ENCODE results near the gene ARPIN.
"Not testable (repeated sequence)": the region's sequence is repeated elsewhere in the genome, so short reads cannot be mapped to it uniquely, and the experiment has no call there.

The ARPIN gene

DNA sequence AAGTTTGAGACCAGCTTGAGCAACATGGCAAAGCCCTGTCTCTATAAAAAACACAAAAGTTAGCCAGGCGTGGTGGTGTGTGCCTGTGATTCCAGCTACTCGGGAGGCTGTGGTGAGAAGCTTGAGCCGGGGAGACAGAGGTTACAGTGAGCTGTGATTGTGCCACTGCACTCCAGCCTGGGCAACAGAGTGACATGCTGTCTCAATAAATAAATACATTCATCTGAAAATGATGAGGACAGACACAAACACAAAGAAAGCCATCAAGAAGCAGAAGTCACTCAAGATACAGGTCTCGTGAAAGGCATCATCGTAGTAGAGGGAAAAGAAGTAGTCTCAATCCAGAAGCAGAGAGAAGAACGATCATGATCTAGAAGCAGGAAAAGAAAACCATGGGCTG, 37.0 kb downstream of the ARPIN start:
- DNase-seq = no peak

DNA sequence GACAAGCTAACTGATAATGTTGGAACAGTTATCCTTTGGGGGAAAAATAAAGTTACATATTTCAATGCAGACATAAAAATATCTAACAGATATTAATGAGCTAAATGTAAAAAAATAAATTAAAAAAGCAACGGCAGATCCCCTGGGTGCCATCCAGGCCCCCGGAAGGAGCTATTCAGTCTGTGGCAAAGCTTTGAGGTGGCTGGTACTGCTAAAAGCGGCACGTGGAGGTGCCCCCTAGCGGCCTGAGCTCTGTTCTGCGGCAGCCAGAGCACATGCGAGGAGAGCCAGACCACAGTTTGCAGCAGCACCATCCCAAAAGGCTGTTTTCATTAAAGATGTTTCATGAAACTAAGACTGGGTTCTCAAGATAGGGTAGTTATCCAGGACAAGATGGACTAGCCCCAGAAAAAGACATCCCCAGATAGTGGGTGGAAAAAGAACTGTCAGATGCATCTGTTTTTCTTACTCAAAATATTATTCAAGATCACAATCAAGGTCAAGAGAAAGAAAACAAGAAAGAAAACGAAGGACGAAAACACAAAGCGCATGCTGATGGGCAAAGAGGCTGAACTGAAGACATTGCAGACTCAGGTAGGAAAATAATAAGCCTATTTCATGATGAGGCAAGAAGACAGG, 37.7 kb downstream of the ARPIN start:
- peak; percentile 90 for DNase-seq

DNA sequence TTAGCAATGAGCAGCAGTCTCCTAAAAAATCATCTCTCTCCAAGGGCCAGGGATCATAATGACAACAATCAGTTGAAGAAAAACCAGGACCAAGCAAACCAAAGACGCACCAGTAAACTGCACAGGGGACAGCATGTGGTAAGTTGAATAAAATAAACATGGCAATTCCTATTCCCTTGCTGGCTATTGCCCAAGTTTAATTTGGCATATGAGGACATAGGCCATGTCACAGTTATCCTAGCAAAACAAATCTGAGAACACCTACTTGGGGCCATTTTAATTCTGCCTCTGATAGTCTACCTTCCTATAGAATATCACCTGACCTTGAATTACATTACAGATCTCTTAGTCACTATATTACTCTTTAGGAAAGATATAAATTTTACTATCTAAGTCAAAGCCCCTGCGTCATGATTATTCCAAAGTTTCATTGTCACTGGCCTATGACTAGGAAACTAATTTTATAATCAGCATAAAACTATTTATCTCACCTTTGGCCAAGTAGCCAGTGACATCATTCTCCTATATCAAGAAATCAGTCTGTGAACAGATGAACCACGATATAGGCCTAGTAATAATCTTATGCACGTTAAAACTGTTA, 42.0 kb downstream of the ARPIN start:
- no peak for DNase-seq

DNA sequence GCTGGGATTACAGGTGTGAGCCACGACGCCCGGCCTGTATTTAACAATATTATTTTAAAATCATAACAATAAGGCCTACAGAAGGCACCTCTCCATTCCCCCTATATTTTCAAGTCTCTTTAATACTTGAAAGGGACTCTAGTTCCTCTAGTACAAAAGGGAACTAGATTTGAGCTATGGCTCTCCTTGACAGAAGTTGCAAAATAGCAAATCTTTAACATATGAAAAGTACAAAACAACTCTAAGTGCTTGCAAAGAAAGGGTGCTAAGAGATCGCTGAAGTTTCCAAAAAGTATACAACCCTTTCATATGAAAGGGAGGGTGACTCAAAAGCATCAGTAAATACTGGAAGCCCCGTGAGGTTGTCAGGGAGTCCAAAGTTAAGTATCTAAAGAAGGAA, 42.7 kb downstream of the ARPIN start:
- no peak for DNase-seq

DNA sequence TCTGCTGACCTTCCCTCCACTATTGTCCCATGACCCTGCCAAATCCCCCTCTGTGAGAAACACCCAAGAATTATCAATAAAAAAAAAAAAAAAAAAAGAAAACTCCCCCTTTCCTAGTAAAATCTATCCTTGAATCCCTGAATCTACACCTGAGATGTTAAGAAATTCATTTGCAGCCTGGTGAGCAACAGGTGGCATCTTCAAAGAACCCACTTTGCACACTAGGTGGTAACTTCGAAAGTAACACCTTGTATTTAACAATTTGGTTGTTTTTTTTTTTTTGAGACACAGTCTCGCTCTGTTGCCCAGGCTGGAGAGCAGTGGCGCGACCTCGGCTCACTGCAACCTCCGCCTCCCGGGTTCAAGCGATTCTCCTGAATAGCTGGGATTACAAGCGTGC, 43.3 kb downstream of the ARPIN start:
- DNase-seq = not testable (repeated sequence)

DNA sequence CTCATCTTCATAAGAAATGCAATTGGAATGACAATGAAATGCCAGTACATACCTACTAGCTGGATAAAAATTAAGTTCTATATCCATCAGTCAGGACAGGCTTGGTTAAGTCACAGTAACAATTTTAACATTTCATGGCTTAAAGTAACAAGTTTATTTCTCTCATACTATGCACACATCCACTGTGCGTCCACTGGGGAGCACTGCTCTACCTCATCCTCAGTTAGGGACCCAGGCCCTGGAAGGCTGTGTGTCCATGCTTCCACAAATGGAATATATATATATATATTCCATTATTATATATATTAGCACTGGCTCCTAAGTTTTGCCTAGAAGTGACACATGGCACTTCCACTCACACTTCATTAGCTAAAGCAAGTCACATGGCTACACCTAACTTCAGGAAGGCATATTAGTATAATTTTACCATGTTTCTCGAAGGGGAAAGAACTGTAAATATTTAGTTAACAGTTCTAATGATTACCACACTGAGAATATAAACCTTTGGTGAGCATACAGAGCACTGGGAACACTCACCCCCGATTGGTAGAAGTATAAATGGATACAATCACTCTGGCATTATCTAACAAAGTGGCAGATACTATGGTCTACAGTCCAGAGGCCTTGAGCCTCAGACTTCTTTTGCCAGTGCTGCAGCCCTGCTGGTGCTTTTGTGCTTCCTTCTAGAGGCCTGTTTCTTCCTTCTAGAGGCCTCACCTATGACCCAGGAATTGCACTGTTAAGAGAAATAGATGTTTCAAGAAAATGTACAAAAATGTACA, 47.6 kb downstream of the ARPIN start:
- DNase-seq = no peak

DNA sequence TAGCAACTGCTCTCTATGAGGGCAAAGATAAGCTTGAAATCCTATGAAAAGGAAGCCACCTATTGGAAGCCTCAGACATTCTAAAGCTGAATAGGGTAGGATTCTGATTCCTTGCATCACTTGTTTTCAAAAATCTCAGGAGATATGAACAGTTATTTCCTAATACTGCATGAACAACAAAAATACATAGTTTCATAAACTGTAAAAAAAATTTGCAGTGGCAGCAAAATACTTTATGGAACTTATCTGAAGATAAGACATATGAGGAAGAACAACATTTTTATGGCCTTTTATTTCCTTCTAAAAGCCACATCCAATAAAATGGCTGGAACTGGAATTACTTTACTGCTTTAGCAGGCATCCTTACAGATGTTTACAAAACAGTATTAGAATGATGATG, 48.8 kb downstream of the ARPIN start:
- DNase-seq = no peak

DNA sequence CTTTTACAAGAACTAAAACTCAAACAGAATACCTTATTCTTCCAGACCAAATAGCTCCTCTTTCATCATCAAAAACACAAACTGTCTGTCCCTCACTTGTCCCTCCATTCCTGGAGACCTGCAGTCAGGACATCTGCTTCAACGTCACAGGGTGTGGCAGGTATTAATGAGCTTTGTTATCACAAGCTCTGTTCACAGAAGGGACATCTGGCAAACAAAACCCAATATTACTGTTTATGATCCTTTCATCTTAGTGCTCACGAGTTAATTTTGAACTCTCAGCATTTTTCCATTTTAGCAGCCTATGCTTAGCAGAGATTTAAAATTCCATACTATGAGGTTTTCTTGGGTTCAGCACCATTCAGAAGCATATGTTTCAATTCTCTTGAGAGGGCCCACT, 51.9 kb downstream of the ARPIN start:
- DNase-seq = no peak

DNA sequence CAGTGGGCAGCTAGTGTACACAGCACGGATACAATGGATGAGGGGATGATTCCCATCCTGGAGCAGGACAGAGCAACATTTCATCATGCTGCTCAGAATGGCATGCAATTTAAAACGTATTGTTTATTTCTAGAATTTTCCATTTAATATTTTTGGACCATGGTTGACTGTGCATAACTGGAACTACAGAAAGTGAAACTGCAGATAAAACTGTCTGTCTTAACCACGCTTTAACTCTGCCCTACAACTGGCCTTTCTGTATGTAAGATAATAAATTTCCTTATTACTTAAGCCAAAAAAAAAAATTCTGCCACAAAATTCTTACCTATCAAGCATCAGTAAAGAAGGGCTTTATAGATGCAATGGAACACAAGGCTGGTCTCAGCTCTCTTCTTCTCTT, 52.3 kb downstream of the ARPIN start:
- DNase-seq = no peak

DNA sequence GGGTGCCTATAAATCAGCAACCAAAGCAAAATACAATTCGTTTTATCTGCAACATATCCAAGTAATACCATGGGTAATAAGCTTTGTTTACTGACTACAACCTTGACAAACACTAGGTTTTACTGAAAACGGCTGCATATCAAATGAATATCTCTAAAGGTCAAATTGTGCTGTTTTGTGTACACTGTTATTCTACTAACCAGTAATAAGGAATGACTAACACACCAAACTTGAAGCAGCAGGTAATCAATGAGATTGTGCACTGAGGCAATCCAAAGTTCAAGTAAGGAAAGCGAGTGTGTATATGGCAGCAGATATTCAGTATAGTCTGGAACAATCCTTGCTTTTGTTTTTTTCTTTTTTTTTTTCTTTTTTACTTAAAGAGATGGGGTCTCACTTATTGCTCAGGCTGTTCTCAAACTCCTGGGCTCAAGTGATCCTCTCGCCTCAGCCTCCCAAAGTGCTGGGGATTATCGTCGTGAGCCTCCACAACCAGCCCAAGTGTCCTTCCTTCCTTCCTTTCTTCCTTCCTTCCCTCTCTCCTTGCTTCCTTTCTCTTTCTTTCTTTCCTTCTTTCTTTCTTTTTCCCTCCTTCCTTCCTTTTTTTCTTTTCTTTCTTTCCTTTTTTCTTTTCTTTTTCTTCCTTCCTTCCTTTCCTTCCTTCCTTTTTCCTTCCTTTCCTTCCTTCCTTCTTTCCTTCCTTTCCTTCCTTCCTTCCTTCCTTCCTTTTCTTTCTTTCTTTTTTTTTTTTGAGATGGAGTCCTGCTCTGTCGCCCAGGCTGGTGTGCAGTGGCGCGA, 53.9 kb downstream of the ARPIN start:
- DNase-seq = no peak

DNA sequence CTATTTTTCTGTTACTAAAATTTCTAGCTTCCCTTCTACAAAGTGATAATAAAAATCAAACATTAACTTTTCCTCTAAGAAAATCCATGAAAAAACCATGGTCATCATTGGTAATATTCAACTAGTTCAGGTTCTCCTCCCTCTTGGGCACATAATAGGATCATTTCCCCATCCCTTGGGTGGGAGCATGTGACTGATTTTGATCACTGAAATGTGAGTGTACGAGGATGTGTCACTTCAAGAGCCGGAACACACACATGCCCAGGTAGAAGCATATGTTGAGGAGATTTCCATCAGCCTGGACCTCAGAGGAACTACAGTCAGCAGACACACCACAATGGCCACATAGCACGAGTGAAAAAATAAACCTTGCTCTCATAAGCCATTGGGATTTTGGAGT, 55.1 kb downstream of the ARPIN start:
- DNase-seq = no peak

DNA sequence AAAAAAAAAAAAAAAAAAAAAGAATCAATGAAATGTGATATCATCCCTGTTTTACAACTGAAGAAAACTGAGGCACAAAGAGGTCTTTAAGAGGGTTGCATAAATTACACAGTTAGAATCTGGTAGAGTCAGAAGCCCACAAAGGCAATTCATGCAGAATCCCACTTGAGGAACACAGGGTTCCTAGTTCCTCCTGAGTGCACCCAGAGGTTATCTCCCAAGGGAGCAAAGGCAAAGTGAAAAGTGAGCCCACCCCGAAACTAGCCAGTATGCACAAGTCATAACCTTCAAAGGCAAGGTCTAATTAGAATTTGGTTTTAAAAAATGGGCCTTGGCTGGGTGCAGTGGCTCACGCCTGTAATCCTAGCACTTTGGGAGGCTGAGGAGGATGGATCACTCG, 56.8 kb downstream of the ARPIN start:
- no peak for DNase-seq

DNA sequence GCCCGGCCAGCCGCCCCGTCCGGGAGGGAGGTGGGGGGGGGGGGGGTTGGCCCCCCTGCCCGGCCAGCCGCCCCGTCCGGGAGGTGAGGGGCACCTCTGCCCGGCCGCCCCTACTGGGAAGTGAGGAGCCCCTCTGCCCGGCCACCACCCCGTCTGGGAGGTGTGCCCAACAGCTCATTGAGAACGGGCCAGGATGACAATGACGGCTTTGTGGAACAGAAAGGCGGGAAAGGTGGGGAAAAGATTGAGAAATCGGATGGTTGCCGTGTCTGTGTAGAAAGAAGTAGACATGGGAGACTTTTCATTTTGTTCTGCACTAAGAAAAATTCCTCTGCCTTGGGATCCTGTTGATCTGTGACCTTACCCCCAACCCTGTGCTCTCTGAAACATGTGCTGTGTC, 57.9 kb downstream of the ARPIN start:
- DNase-seq = not testable (repeated sequence)

DNA sequence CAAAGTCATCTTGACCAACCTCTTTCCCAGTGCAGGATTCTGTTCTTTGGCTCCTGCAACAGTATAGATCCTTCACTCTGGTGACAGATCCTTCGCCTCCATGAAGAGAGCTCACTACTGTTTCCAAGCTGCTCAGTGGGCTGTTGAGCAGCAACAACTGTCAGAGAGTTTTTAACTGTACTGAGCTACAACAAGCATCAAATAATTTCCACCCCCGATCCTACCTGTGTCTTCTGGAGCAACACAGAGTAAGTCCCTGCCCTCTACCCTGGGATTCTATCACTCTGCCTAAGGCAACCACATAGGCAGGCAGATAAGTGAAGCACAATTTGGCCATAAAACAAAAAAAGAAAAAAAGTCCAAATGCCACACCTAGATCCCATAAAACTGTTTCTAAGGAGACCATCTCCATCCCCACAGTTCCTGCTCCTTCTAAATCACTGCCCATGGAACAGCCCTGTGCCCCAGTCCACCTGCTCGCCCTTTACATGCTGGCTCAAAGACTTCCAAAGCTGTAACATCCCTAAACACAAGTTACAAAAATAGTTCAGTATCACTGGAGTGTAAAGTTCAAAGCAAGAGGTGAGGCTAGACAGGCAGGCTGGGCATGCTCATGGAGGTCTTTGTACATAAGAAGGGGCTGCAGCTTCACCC, 60.3 kb downstream of the ARPIN start:
- no peak for DNase-seq

DNA sequence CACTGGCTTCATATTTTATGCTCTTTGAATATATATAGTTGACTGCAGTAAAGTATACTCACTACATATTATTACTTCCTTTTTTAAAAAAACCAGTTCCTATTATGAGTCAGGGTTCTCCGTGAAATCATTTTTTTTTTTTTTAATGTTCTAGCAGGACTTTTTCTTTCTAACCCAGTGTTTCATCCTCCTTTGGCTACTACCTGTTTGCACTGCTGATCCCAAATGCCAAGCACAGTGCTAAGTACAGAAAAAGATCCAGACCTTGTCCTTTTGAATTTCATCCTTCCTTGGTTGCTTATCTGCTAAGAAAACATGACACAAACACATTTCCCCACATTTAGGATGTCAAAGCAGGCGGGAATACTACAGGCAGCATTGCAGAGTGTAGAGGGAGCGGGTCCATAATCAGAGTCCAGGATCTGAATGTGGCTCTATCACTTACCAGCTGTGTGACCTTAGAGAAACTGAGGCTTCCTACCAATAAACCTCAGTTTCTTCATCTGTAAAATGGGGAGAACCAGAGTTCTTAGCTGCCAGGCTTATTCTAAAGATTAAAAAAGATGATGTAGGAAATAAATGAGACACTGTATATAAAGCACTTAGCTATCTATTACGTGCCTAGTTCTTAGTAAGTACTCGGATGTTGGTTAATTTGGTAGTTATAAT, 60.9 kb downstream of the ARPIN start:
- DNase-seq = no peak

DNA sequence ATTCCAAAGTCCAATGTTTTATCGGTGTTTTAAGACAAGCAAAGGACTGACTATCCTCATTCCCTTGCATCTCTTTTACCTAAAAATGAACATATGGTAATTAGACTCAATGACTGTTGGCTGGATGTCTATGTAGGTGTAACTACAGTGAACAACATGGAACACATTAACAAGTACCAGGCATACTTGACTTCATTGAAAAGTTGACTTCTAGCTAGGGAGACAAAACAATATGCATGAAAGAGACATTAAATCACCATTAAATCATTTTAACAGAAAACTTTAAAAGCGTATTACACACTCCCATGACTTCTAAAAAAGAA, 63.8 kb downstream of the ARPIN start:
- DNase-seq = no peak

DNA sequence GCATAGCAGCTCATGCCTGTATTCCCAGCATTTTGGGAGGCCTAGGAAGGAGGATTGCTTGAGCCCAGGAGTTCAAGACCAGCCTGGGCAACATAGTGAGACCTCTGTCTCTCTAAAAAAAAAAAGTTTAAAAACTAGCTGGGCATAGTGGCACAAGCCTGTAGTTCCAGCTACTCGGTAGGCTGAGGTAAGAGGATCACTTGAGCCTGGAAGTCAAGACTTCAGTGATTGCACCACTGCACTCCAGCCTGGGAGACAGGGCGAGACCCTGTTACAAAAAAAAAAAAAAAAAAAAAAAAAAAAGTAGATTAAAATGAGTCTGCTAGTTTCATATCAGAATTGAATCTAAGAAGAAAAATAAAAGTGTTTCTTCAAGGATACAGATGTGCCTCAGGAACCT, 65.7 kb downstream of the ARPIN start:
- DNase-seq = no peak

DNA sequence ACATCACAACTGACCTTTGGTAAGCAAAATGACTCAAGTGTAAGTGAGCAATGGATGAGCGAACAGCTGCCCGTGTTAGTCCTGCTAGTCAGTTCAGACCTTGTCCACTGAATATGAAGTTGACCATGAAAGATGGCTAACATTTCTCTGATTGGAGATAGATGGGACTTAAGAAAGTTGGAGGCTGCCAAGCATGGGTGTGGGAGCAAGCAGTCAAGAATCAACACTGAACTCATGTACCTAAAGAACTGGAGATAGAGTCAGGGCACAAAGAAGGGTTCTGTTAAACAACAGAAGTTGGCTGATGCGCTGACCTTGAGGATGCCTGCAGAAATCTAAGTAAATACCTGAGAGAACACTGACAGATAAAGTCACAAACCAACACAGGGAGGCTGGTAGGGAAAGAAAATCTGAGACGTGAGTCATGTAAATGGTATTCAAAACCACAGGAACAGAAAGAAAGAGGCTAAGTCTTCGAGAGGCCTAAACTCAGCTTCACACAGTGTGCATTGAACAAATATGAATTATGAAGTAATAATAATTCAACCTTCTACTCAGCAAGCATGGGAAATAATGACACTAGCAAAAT, 67.4 kb downstream of the ARPIN start:
- no peak for DNase-seq
